K562 (cell line): ENCODE measurements around the gene YIPF4. TPM values are rescaled to one million over a fixed set of nuclear protein-coding genes. Genes with fewer than 3 reads are reported as not detected.

ENCODE experiments used
- ATAC-seq: fragments of 200-7000 bp; cut with Tn5 transposase; 3 replicates; pipeline ENCODE4 v1.9.1; 2020; ENCODE audit warnings: moderate library complexity
- BruUV-seq: library from RNA; stranded (reverse); fragments of 400-500 nt; replicated peaks from 2 replicates; lab custom pipeline; 2021; lab: Mats Ljungman, UMichigan
- CTCF ChIA-PET: fragments of 300-600 bp; formaldehyde crosslinking; extraction: SDS; loops from one replicate; lab custom pipeline; 2021; ENCODE audit warnings: low intra/inter-chr PET ratio; lab: Yijun Ruan, JAX
- POLR2A ChIA-PET: fragments of 300-600, 350-650 bp; sonication (Branson Sonifier 250); formaldehyde crosslinking; extraction: SDS; loops from one replicate; lab custom pipeline; 2021; ENCODE audit warnings: antibody characterized with exemption, inconsistent platforms; lab: Yijun Ruan, JAX
- DNase-seq, 4 experiments: peaks; one replicate each; pipeline versions ENCODE4 v3.0.0 to v3.0.0-alpha.2; 2011 to 2018; ENCODE audit warnings: low spot score in 3 of 4, mixed read lengths in 3 of 4; ENCODE audit errors: extremely low read depth in 1 of 4
- FAIRE-seq: peaks from 2 replicates; lab custom pipeline; 2011; peaks lifted over from hg19 to GRCh38; lab: Jason Lieb, UNC
- H2AFZ ChIP-seq: 2 replicates; pipeline ENCODE4 v1.6.0; 2011; ENCODE audit warnings: low read depth, low read length, control low read depth, inconsistent platforms
- H3K27ac ChIP-seq: fragments of 200-600 bp; 3 replicates; pipeline ENCODE4 v1.8.0; 2011; ENCODE audit warnings: low read depth, mild to moderate bottlenecking, control low read depth, inconsistent platforms, low read length, moderate library complexity, mixed read lengths; ENCODE audit errors: extremely low read depth
- H3K27me3 ChIP-seq, 2 experiments: fragments of 300-600 bp in 1 of 2; 2 replicates in 1 of 2; 3 replicates in 1 of 2; pipeline versions ENCODE4 v1.6.0 to v1.8.0; 2011; ENCODE audit warnings: inconsistent platforms in 2 of 2, low read length in 2 of 2, mild to moderate bottlenecking in 1 of 2, mixed read lengths in 1 of 2, moderate library complexity in 1 of 2; ENCODE audit not compliant: control insufficient read depth in 2 of 2, insufficient read depth in 2 of 2
- H3K36me3 ChIP-seq: fragments of 300-600 bp; 3 replicates; pipeline ENCODE4 v1.8.0; 2011; ENCODE audit warnings: mild to moderate bottlenecking, low read length, inconsistent platforms; ENCODE audit not compliant: control insufficient read depth, insufficient read depth
- H3K4me1 ChIP-seq, 2 experiments: fragments of 200-600 bp in 1 of 2; replicated peaks in 1 of 2; 2 replicates in 1 of 2; 3 replicates in 1 of 2; pipeline versions ENCODE4 v1.5.1 to v1.8.0; 2011; ENCODE audit warnings: inconsistent platforms in 2 of 2, low read length in 2 of 2, mild to moderate bottlenecking in 1 of 2, mixed read lengths in 1 of 2, moderate library complexity in 1 of 2; ENCODE audit not compliant: control insufficient read depth in 2 of 2, insufficient read depth in 2 of 2
- H3K4me2 ChIP-seq: 2 replicates; pipeline ENCODE4 v1.6.1; 2011; ENCODE audit warnings: low read length, control low read depth, inconsistent platforms, mixed read lengths; ENCODE audit not compliant: insufficient read depth
- H3K4me3 ChIP-seq: fragments of 200-600 bp; sonication (generic), shearing (Covaris generic); 2 replicates; pipeline ENCODE4 v1.5.1; 2016; ENCODE audit warnings: control low read depth, inconsistent platforms
- H3K79me2 ChIP-seq: fragments of 200-600 bp; 3 replicates; pipeline ENCODE4 v1.8.0; 2011; ENCODE audit warnings: low read length, inconsistent platforms; ENCODE audit not compliant: control insufficient read depth, insufficient read depth
- H3K9ac ChIP-seq, 2 experiments: 2 replicates each; pipeline versions ENCODE4 v1.6.0 to v1.6.1; 2011; ENCODE audit warnings: low read depth in 2 of 2, low read length in 2 of 2, control low read depth in 1 of 2, inconsistent platforms in 1 of 2, mild to moderate bottlenecking in 1 of 2, mixed read lengths in 1 of 2; ENCODE audit not compliant: insufficient read depth in 1 of 2
- H3K9me1 ChIP-seq: one replicate; pipeline ENCODE4 v1.6.0; 2011; ENCODE audit warnings: inconsistent platforms, mild to moderate bottlenecking, low read length, moderate library complexity; ENCODE audit not compliant: control insufficient read depth, insufficient read depth
- H3K9me3 ChIP-seq: replicated peaks from 2 replicates; pipeline ENCODE4 v1.5.1; 2011; ENCODE audit warnings: low read depth, low read length, inconsistent platforms; ENCODE audit not compliant: control insufficient read depth, insufficient read depth
- H4K20me1 ChIP-seq: replicated peaks from 2 replicates; pipeline ENCODE4 v1.6.1; 2011; ENCODE audit warnings: low read length, inconsistent platforms, mixed read lengths; ENCODE audit not compliant: control insufficient read depth, insufficient read depth
- DACH1 ChIP-seq: fragments of 450-650 bp; IDR thresholded peaks from 2 replicates; pipeline ENCODE4 v1.6.1; 2018; ENCODE audit not compliant: partially characterized antibody
- EP400 ChIP-seq: fragments of 450-650 bp; IDR thresholded peaks from 2 replicates; pipeline ENCODE4 v1.6.1; 2017; ENCODE audit warnings: antibody characterized with exemption, mild to moderate bottlenecking, moderate library complexity
- FOXP4 ChIP-seq: sonication (generic); formaldehyde crosslinking; IDR thresholded peaks from 2 replicates; pipeline ENCODE4 v1.8.0; 2022; ENCODE audit warnings: mild to moderate bottlenecking, missing genetic modification reagents, borderline replicate concordance
- HNRNPL ChIP-seq: fragments of 200-400 bp; formaldehyde crosslinking; IDR thresholded peaks from 2 replicates; pipeline ENCODE4 v1.6.1; 2017; ENCODE audit warnings: low read depth, mild to moderate bottlenecking, low read length
- IRF2 ChIP-seq: sonication (generic); formaldehyde crosslinking; IDR thresholded peaks from 2 replicates; pipeline ENCODE4 v1.8.1; 2022; ENCODE audit warnings: mild to moderate bottlenecking, missing genetic modification reagents
- MBD1 ChIP-seq: fragments of 250-450 bp; sonication (Bioruptor Pico); IDR thresholded peaks from 2 replicates; pipeline ENCODE4 v1.8.0; 2022; ENCODE audit warnings: inconsistent platforms
- NFE2L1 ChIP-seq: fragments of 450-650 bp; IDR thresholded peaks from 2 replicates; pipeline ENCODE4 v1.6.1; 2016; ENCODE audit warnings: missing genetic modification characterization, low read depth, mild to moderate bottlenecking, missing compliant biosample characterization, moderate library complexity, borderline replicate concordance
- PHF8 ChIP-seq: fragments of 200-600 bp; sonication (generic); IDR thresholded peaks from 2 replicates; pipeline ENCODE4 v1.6.1; 2012; ENCODE audit warnings: mixed run types, mild to moderate bottlenecking, inconsistent platforms, low read length, moderate library complexity, borderline replicate concordance
- RB1 ChIP-seq: fragments of 450-650 bp; IDR thresholded peaks from 2 replicates; pipeline ENCODE4 v1.6.1; 2017; ENCODE audit warnings: low read depth, mild to moderate bottlenecking
- SPI1 ChIP-seq: IDR thresholded peaks from 2 replicates; pipeline ENCODE4 v1.6.1; 2011; ENCODE audit warnings: low read depth, low read length, control low read depth, borderline replicate concordance
- ZBTB43 ChIP-seq: sonication (generic); formaldehyde crosslinking; IDR thresholded peaks from 2 replicates; pipeline ENCODE4 v1.8.0; 2023; ENCODE audit warnings: mild to moderate bottlenecking, missing genetic modification reagents
- ZC3H4 ChIP-seq: sonication (generic); formaldehyde crosslinking; IDR thresholded peaks from 2 replicates; pipeline ENCODE4 v1.9.0; 2021; ENCODE audit warnings: missing genetic modification reagents, borderline replicate concordance
- ZNF384 ChIP-seq: IDR thresholded peaks from 2 replicates; pipeline ENCODE4 v1.6.1; 2012; ENCODE audit warnings: low read depth, low read length, improper control_type of control experiment
- ZNF639 ChIP-seq, 2 experiments: fragments of 200-800 bp in 1 of 2; sonication (Bioruptor generic) in 1 of 2; sonication (generic) in 1 of 2; formaldehyde crosslinking in 1 of 2; IDR thresholded peaks in 1 of 2; conservative IDR thresholded peaks in 1 of 2; 2 replicates each; pipeline versions ENCODE4 v1.5.0 to v1.6.1; 2016 to 2020; ENCODE audit warnings: missing compliant biosample characterization in 1 of 2, missing genetic modification characterization in 1 of 2, missing genetic modification reagents in 1 of 2
- ZNF785 ChIP-seq: fragments of 250-450 bp; sonication (Bioruptor Pico); IDR thresholded peaks from 2 replicates; pipeline ENCODE4 v1.4.0; 2020; ENCODE audit warnings: mild to moderate bottlenecking
- WGBS: fragments of 100-300 bp; shearing (Covaris generic); methylation state at CpG from one replicate; pipeline ENCODE4 v1.1.6; 2016; ENCODE audit warnings: low coverage, mixed read lengths; ENCODE audit not compliant: insufficient coverage; ENCODE audit errors: missing lambda C conversion rate; 5-methylcytosine and 5-hydroxymethylcytosine counted together
- in situ Hi-C: fragments of 300-500 bp; cut with MboI; formaldehyde crosslinking; loops from 4 replicates; pipeline ENCODE4 v1.15.0; 2018; ENCODE audit warnings: inconsistent platforms, mixed read lengths
- intact Hi-C: fragments of 100-400 bp; cut with micrococcal nuclease; formaldehyde crosslinking; loops from 2 replicates; pipeline ENCODE4 v1.14.2; 2022
- polyA plus RNA-seq, 8 experiments: library from polyadenylated mRNA; depleted of rRNA in 4 of 8; stranded (reverse) in 5 of 8; unstranded in 3 of 8; fragments of >200 nt; fragmentation: Nextera tagmentation in 2 of 8; fragmentation: Illumina TruSeq in 1 of 8; extraction: Ambion mirVana in 2 of 8; extraction: Trizol in 1 of 8; gene quantifications; 2 replicates each; pipeline versions ENCODE4 v1.2.1 to v1.2.3, GENCODE V29; 2011 to 2014; ENCODE audit warnings: inconsistent platforms in 1 of 8, missing spikeins in 1 of 8
- total RNA-seq, 7 experiments: library from RNA; depleted of rRNA in 6 of 7; stranded (reverse); fragments of >200 nt in 6 of 7; fragmentation: Illumina TruSeq in 2 of 7; extraction: Trizol in 2 of 7; gene quantifications; 2 replicates each; pipeline versions ENCODE4 v1.2.1 to v1.2.3, GENCODE V29; 2011 to 2021; ENCODE audit warnings: low replicate concordance in 1 of 7

The YIPF4 gene
- total and polyA plus RNA-seq, 9 of the 15 experiments (the other 6 are each of a cell fraction or from before 2014, with no cell fraction given): 4.9 to 46.9 (median 17.5) TPM

- ATAC-seq: peak; percentile 63
- no peak for TF ChIP-seq NFE2L1 (tag)
- no peak for TF ChIP-seq ZBTB43 (CRISPR knock-in tag)
- no peak for TF ChIP-seq EP400
- no peak for TF ChIP-seq ZNF639 (CRISPR knock-in tag; conservative IDR thresholded peaks at IDR 0.05 in 1 of 2, IDR thresholded peaks at IDR 0.05 in 1 of 2)
- no peak for TF ChIP-seq DACH1
- TF ChIP-seq ZNF785 (CRISPR knock-in tag): no peak
- no peak for TF ChIP-seq IRF2 (CRISPR knock-in tag)
- TF ChIP-seq MBD1 (CRISPR knock-in tag): no peak
- TF ChIP-seq SPI1: peak; percentile 90
- no peak for TF ChIP-seq PHF8
- TF ChIP-seq RB1: no peak
- no peak for TF ChIP-seq FOXP4 (CRISPR knock-in tag)
- TF ChIP-seq HNRNPL: no peak
- TF ChIP-seq ZNF384: peak; percentile 51; the same call in 1 of the 2 replicates
- TF ChIP-seq ZC3H4: no peak
These were observed 13.1 kb upstream of the YIPF4 start, which contains the start of gene NLRC4 for GRCh38 chr2:32264422-32265105. NLRC4 (minus strand) TSS chr2:32264886; CDS start chr2:32256775, 8,111 bp downstream.

More at GRCh38 chr2:32264422-32265105, 13.1 kb upstream of the YIPF4 start, which contains the start of gene NLRC4:
- no peaks in the 10 kb centered on the region for H4K20me1 ChIP-seq
- WGBS: 33% methylated on average over 7 of the region's 7 CpGs
- no peak within 1 kb of the TSS for H3K4me2 ChIP-seq
- H3K9me3 ChIP-seq: no peaks in the 10 kb centered on the region
- H3K36me3 ChIP-seq: no peaks in the 10 kb centered on the region
- no peaks in the 10 kb centered on the region; a peak in 2 of 5 replicates for H3K4me1 ChIP-seq
- no TSS peak for BruUV-seq
- FAIRE-seq (no peak), DNase-seq (no peak)
- H3K27ac ChIP-seq: no peak within 1 kb of the TSS
- H3K79me2 ChIP-seq: no peaks in the 10 kb centered on the region
- peak within 1 kb of the TSS; percentile 71 for H2AFZ ChIP-seq
- intact Hi-C loops (no loop called here), in situ Hi-C loops (no loop called here)
- no peaks in the 10 kb centered on the region for H3K9me1 ChIP-seq
- H3K9ac ChIP-seq: peak within 1 kb of the TSS in 1 of 2 experiments; percentile 2; a peak in 1 of 4 replicates
- CTCF ChIA-PET: no interaction called here
- H3K27me3 ChIP-seq: no peaks in the 10 kb centered on the region
- POLR2A ChIA-PET: interaction anchor here (0.6 to 1.4 kb wide), 2 partner anchors 9 to 10 kb away, joined by 3 read pairs; no protein-coding TSS in a partner anchor
- no peak within 1 kb of the TSS for H3K4me3 ChIP-seq
